Measurements from ENCODE around the gene DISP2.

- no peak for TF ChIP-seq POLR2A (IDR thresholded peaks at IDR 0.05)
- no peak for TF ChIP-seq CTCF (IDR thresholded peaks at IDR 0.05)
Measured at GRCh38 chr15:40381818-40382529, 24.0 kb downstream of the DISP2 start.
